CD4-positive, alpha-beta T cell treated with Interferon alpha-2 for 1 hour (primary cell): ENCODE measurements around the gene KLHL6.

ENCODE experiments used
- DNase-seq, 2 donors: peaks; one replicate each; pipeline ENCODE4 v3.0.0-alpha.2; 2020 to 2022

Gene KLHL6

DNA sequence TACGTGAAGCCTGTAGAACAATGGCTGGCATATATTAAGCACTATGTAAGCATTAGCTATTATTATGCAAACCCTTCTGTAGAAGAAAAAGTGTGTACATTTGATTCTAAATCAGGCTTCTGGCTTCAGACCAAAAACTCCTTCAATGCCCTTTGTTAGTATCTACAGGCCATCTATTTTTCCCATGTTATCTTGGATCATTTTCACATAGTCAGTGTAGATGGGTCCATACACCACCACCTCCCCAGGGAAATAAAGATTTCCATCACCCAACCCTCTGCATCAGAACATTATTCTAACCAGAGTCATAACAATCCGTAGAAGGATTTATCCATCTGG, 8.0 kb upstream of the KLHL6 start:
- DNase-seq: no peak

GRCh38 chr3:183560607-183561006, 5.1 kb upstream of the KLHL6 start:
- peak; percentile 21 to 34 for DNase-seq

DNA sequence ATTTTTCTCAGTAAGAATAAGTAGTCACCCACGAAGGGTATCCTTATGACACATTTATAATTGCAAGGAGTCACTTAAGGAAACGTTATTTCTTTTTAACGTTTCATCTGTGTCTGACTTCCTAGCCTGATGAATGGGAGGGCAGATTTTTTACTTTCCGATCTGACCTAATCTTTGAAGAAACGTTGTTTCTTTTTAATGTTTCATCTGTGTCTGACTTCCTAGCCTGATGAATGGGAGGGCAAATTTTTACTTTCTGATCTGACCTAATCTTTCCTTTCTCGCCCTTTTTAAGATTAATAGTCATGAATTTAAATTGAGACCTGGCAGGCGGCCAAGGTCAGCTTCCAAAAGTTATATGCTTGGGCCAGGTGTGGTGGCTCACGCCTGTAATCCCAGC, 3.0 kb upstream of the KLHL6 start:
- DNase-seq: no peak

DNA sequence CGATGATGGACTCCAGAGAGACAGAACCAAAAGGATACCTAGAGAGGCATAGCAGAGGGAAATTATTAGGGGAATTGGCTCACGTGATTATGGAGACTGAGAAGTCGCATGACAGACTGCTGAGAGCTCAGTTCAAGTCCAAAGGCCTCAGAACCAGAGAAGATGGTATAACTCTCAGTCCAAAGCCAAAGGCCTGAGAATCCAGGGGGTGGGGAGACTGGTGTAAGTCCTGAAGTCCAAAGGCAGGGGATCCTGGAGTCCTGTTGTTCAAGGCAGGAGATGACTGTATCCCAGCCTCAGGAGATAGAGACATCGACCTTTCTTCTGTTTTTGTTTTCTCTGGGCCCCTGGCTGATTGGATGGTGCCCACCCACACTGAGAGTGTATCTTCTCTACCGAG, 1.2 kb upstream of the KLHL6 start:
- DNase-seq: no peak

- DNase-seq: peak; percentile 24 to 52
Measured at GRCh38 chr3:183554377-183554776, 1.1 kb downstream of the KLHL6 start.

DNA sequence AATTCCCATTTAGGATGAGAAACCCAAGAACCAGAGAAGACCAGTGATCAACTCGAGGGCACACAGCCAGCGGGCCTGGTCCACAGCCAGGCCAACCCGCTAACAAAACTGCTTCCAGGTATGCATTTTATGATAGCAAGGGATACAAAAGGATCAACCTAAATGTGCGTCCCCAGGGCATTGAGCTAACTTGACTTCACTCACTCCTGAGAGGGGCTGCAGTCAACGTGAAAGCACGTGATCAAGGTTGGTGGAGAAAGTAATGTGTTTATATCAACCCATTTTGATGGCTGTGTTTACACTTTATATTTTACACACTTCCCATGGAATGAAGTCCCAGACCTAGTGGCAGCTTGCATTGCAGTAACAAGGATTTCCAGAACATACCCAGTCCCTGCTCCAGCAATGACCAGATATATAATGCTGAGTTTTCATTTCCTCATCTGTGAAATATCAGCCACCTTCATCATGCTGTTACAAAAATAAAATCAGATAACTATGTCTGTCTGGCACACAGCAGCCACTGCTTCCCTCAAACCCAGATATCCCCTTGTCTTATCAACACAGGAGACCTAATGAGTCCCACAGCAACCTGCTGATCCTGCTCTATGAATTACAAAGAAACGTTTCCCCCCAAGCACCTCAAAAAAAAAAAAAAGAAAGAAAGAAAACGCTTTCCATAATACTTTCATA, 2.0 kb downstream of the KLHL6 start:
- DNase-seq: no peak

- no peak for DNase-seq
Measured at GRCh38 chr3:183551930-183552329, 3.6 kb downstream of the KLHL6 start.

GRCh38 chr3:183548262-183548769, 7.2 kb downstream of the KLHL6 start:
- no peak for DNase-seq

DNA sequence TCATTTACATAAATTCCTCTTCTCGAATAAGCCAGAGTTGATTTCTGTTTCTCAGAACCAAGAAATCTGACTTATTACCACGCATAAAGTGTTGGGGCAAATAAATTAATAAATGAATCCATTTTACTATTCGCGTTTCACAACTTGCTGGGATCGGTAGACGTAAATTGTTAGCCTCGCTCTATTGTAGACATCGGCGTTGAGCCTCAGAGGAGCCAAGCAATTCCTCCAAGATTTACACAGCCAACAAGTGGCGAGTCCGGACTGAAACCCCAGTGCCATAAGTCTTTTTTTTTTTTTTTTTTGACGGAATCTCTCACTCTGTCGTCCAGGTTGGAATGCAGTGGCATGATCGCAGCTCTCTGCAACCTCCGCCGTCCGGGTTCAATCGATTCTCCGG, 8.9 kb downstream of the KLHL6 start:
- no peak for DNase-seq

GRCh38 chr3:183545708-183546107, 9.8 kb downstream of the KLHL6 start:
- DNase-seq: no peak

GRCh38 chr3:183542355-183542754, 13.2 kb downstream of the KLHL6 start:
- DNase-seq: no peak

DNA sequence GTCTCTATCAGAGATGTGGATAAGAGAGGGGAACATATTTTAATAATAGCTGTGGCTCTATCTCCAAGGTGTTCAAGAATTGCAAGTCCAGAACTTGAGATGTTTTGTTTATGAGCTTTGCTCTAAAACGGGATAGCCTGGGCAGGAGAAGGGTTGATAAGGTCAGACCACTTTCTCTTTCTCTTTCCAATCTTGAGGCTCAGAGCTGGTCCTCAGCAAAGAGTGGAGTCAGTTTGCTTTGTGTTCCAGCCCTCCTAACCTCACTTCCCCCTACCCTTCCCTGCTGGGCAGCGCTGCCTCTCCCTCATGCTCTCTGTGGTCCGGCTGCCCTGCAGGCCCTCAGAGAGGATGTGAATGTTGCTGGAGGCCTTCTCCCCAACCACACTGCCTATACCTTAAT, 13.8 kb downstream of the KLHL6 start:
- DNase-seq: no peak

- no peak for DNase-seq
Measured at GRCh38 chr3:183541235-183541655, 14.3 kb downstream of the KLHL6 start.

DNA sequence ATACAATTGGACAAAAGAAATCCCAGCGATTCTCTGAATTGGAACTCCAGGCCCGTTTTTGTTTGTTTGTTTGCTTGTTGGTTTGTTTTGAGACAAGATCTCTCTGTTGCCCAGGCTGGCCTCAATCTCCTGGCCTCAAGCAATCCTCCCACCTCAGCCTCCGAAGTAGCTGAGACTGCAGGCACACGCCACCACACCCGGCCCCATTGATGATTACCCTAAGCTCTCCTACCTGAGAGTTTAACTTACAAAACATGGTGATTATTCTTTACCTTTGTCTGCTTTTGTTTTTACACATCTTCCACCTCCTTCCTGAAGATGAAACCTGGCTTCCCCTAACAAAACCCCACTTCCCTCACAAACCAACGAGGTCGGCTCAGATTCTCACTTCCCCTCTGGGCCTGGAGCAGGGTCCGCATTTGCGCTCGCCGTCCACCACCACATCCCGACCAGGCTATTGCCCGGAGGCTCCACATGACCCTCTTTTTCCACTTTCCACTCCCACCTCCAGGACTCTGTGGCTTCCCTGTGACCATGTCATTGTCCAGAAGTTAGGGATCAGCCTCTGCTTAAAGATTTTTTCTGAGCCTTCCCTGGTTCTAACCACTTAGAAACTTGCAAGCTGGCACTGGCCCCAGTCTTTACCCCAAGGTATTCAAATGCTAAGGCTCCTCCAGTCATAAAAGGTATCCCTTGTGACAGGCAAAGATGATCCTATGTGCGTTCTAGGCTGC, 14.8 kb downstream of the KLHL6 start:
- no peak for DNase-seq

DNA sequence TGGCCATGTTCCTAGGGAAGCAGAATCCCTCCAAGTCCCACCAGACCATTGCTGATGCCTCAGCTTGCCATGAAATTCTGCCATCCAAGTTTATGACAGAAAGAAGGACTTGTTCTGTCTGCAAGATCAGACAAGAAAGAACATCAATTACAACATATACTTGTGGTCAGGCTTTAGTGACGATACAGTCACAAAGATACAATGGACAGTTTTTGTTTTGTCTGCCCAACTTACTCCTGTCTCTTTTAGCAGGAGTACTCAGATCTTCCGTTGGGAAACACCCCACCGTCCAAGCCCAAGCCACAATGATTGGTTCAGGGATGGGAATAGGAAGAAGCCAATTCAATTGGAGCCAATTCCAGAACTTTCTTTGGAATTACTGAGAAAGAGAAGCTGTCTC, 15.7 kb downstream of the KLHL6 start:
- DNase-seq: no peak

GRCh38 chr3:183538486-183538885, 17.0 kb downstream of the KLHL6 start:
- no peak for DNase-seq

DNA sequence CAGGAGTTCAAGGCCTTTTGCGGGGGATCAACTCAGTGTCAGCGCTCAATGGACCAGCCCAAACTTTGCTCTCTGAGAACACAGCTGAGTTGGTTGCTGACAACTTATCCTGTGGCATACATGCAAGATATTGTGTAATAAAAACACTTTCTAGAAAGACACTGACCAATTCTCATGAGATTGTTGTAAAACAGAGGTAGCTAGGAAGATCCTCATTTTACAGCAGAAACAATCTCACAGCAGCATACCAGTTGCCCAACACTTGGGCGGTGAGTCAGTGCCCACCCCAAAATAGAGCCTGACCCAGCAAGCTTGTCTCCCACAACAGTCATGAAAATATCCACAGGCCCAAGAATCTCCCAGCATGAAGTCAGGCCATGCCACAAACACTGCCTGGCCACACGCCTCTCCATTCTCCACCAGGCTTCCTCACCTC, 18.2 kb downstream of the KLHL6 start:
- peak in 1 of 2 donors; percentile 71 for DNase-seq

DNA sequence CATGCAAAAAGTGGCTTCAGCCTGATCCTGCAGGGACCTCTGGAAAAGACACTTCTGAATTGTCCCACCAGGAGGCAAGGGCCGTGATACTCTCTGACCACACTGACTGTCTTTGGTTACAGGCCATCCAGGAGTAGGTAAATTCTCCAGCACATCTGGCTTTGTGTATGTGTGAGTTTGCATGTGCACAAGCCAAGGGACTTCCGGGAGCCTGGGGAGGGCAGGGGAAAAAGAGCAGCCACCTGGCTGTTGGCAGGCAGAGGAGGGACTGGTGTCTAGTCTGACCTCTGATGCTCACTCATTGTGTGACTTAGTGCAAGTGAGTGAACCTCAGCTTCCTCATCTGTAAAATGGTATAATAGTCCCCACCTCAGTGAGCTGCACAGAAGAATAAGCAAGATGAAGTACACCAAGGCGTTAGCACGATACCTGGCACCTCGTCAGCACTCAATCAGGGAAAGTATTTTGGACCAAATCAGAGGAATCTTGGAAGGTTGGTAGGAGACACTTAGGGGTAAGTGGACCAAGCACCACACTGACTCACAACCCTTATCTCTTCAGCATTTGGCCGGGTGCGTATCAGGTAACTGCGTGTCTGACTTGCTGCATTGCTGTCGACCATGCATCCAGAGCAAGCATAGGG, 19.1 kb downstream of the KLHL6 start:
- DNase-seq: no peak

- no peak for DNase-seq
Measured at GRCh38 chr3:183534249-183534648, 21.3 kb downstream of the KLHL6 start.

GRCh38 chr3:183533412-183534132, 21.9 kb downstream of the KLHL6 start:
- no peak for DNase-seq

- no peak for DNase-seq
Measured at GRCh38 chr3:183532620-183533411, 22.7 kb downstream of the KLHL6 start.

DNA sequence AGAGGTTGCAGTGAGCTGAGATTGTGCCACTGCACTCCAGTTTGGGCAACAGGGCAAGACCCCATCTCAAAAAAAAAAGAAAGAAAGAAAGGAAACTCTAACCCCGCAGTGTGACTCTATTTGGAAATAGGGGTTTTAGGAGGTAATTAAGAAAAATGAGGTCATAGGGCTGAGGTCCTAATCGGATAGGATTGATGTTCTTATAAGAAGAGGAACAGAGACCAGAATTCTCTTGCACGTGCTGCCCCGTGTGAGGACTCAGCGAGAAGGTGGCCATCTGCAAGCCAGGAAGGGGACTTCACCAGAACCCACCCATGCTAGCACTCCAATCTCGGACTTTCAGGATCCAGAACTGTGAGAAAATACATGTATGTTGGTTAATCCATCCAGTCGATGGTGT, 25.8 kb downstream of the KLHL6 start:
- no peak for DNase-seq
